Heart left ventricle (tissue), 16 donors: Measurements from ENCODE around the gene HIP1. TPM values are rescaled to one million over a fixed set of nuclear protein-coding genes. Genes with fewer than 3 reads are reported as not detected.
"Not testable (repeated sequence)": the region's sequence is repeated elsewhere in the genome, so short reads cannot be mapped to it uniquely, and the experiment has no call there.

Experiments used
- ATAC-seq, 4 donors: fragments of 200-7000 bp; cut with Tn5 transposase; one replicate each; pipeline ENCODE4 v1.9.1; 2020 to 2022; ENCODE audit warnings: moderate library complexity in 4 of 4, mild to moderate bottlenecking in 3 of 4, moderate number of reproducible peaks in 1 of 4
- DNase-seq, 5 donors: peaks; one replicate each; pipeline ENCODE4 v3.0.0-alpha.2; 2020
- H3K27ac ChIP-seq, 12 donors: fragments of 200-600 bp; sonication (generic) in 4 of 12; one replicate each; pipeline versions ENCODE4 v1.5.0 to v1.8.0; 2016 to 2022; ENCODE audit warnings: mild to moderate bottlenecking in 2 of 12
- H3K27me3 ChIP-seq, 9 donors: fragments of 200-600 bp; sonication (generic) in 2 of 9; one replicate each; pipeline versions ENCODE4 v1.5.1 to v1.8.0; 2016 to 2022; ENCODE audit warnings: mild to moderate bottlenecking in 3 of 9
- H3K36me3 ChIP-seq, 9 donors: fragments of 200-600 bp; sonication (generic) in 2 of 9; one replicate each; pipeline versions ENCODE4 v1.5.0 to v1.8.0; 2018 to 2022; ENCODE audit warnings: mild to moderate bottlenecking in 2 of 9
- H3K4me1 ChIP-seq, 12 donors: fragments of 200-600 bp; sonication (generic) in 4 of 12; one replicate each; pipeline versions ENCODE4 v1.5.0 to v1.8.0; 2016 to 2022; ENCODE audit warnings: mild to moderate bottlenecking in 3 of 12
- H3K4me3 ChIP-seq, 12 donors: fragments of 200-600 bp; sonication (generic) in 4 of 12; one replicate each; pipeline versions ENCODE4 v1.5.0 to v1.8.0; 2017 to 2022; ENCODE audit warnings: mild to moderate bottlenecking in 9 of 12, moderate library complexity in 4 of 12
- H3K9me3 ChIP-seq, 12 donors: fragments of 200-600 bp; sonication (generic) in 4 of 12; one replicate each; pipeline versions ENCODE4 v1.5.0 to v1.8.0; 2016 to 2022; ENCODE audit warnings: mild to moderate bottlenecking in 1 of 12
- POLR2A ChIP-seq, 2 donors: fragments of 450-650 bp; IDR thresholded peaks; one replicate each; pipeline ENCODE4 v1.6.1; 2017; ENCODE audit warnings: antibody characterized with exemption in 2 of 2, mild to moderate bottlenecking in 2 of 2, moderate library complexity in 2 of 2
- WGBS, 4 donors: extraction: QIAGEN DNeasy Blood & Tissue Kit in 2 of 4; methylation state at CpG; one replicate each; pipeline versions ENCODE4 v1.1.5 to v1.1.7; 2013 to 2018; 5-methylcytosine and 5-hydroxymethylcytosine counted together
- intact Hi-C, 10 donors: fragments of 100-400 bp; cut with DNase I; formaldehyde crosslinking; loops; one replicate each; pipeline versions ENCODE4 v1.11.1 to v1.14.2; 2022
- polyA plus RNA-seq, 2 donors: library from polyadenylated mRNA; stranded (reverse); fragments of 200-250 nt; gene quantifications; one replicate each; pipeline ENCODE4 v1.2.3, GENCODE V29; 2013
- total RNA-seq, 9 donors: library from RNA; depleted of rRNA in 2 of 9; stranded (reverse); fragments of >200 nt in 2 of 9; fragmentation: NEBNext Ultra II Directional in 3 of 9; extraction: Animal tissue kit (Norgen Biotek cat#: 25700) in 3 of 9; gene quantifications; one replicate each; pipeline versions ENCODE4 v1.1.0 to v1.2.4, GENCODE V29; 2016 to 2023
- donor health status: ischemic (EF 13 %, LVEDD 7.1; RV severe dilation, severe dysfunction).
- donor health status: healthy with polysubstance abuse.
- donor health status: DM: no; HTN: yes; CAD: no.
- donor health status: DM: no; HTN: no; CAD: no.
- donor health status: ischemic (EF 25% LVEDD 6.9; RV normal size, moderate dysfunction).
- donor health status: ischemic (EF 25% LVEDD 5.7; RV mildly dilated, moderate dysfunction).
- donor health status: healthy.
- donor health status: DM: yes; HTN: yes; CAD: no.
- donor health status: ischemic (EF 35%, LVEDD 5.7; RV mildly dilated, moderate dysfunction).
- donor health status: nonischemic (EF 11% LVEDD 7.7; RV severe dilation, severe dysfunction).
- donor health status: DM: yes; HTN: yes; CAD: no.
- donor health status: PGD.
- donor health status: ischemic (EF 29% LVEDD 5.4; RV normal size, mild dysfunction).
- donor health status: nonischemic (EF 23%, LVEDD 6.1; RV moderate dilation, normal function).

HIP1 gene
- total and polyA plus RNA-seq, 11 donors: 5.9 to 36.4 (median 21.8) TPM

DNA sequence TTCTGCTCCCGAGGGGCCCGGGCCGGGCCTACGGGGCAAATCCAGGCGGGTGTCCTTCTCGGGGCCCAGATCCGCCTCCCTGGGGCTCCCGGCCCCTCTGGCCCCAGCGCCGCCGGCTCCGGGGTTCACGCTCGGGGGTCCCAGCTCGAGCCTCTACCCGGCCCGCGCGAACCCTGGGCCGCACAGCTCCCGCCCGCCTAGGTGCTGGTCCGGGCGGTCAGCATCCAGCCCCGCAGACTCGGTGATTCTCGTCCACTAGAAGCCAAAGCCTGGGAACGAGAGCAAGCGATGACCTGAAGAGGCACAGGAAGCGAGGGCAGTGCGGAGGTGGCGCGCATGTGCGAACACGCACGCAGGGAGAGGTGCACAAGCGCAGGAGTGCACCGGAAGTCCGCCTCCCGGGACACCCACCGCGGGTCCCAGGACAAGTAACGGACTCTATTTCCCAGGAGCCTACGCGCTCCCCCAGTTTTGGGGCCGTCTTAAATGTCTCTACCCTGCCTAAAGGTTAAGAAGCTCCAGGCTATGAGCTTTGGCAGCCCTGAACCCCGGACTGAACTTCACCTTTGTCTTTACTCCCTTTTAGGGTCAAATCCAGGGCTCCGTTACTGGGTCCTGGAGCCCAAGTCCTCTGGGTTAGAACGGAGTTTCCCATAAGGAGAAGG is 252.6 kb downstream of the HIP1 start, which contains the start of gene POM121C:
Gene POM121C (minus strand): TSS at position 321 of the 665 bp plus-strand sequence. CDS start 44,803 bp downstream, outside the sequence.
- H3K36me3 ChIP-seq: peaks cover 0 to 21% (median 4%) of the 10 kb centered on the region in 9 donors
- ATAC-seq (peak; percentile 100), DNase-seq (peak; percentile 91 to 97 (median 95))
- TF ChIP-seq POLR2A (IDR thresholded peaks at IDR 0.05): peak in 1 of 2 donors; percentile 69
- H3K4me3 ChIP-seq: peak within 1 kb of the TSS; percentile 53 to 89 (median 81)
- intact Hi-C loops: loop anchor here in 1 of 10 donors (5.0 kb wide), 1 partner anchor 41 kb away; no protein-coding TSS in a partner anchor
- H3K27ac ChIP-seq: peak within 1 kb of the TSS; percentile 69 to 92 (median 86)
- 0 to 2% (median 0%) methylated on average over 21 to 49 of the region's 49 CpGs for WGBS, 4 donors
- H3K4me1 ChIP-seq, H3K27me3 ChIP-seq, H3K9me3 ChIP-seq: not testable (repeated sequence)

DNA sequence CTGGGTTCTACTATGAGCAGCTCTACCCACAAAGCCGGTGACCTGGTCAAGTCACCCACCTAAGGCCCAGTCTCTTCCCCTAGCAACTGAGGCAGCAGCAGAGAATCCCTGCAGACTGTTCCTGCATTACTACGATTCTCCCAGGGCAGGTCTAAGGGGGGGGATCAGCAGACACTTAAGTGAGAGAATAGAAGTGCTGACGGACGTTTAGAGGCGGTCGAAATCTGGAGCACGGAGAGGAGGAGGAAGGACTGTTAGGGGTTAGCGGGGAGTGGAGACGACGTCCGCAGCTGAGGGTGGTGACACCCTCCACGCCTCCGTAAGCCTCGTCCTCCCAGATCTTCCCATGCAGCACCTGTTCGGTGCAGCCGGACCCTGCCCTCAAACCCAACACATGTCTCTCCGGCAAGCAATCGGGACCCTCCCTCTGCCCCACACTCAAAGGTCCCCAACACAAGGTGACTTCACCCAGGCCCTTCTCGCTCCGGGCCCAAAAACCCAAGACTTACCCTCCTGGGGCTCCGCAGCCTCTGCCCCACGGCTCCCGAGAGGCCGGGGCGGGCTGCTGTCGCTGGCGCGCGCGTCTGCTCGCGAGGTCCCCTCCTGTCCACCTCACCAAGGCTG is 253.3 kb downstream of the HIP1 start:
- H3K4me3 ChIP-seq: peak overlapping the region; percentile 53 to 89 (median 81)
- peak in 2 of 5 donors; percentile 20 to 21 for DNase-seq
- intact Hi-C loops: loop anchor here in 1 of 10 donors (5.0 kb wide), 1 partner anchor 42 kb away; no protein-coding TSS in a partner anchor
- not testable (repeated sequence) for H3K9me3 ChIP-seq, H3K27me3 ChIP-seq, ATAC-seq, H3K4me1 ChIP-seq
- peaks cover 0 to 21% (median 4%) of the 10 kb centered on the region in 9 donors for H3K36me3 ChIP-seq
- peak overlapping the region; percentile 69 to 92 (median 86) for H3K27ac ChIP-seq
- 0 to 1% (median 1%) methylated on average over 7 to 32 of the region's 32 CpGs for WGBS, 4 donors

Other genes starting within 250 kb of the HIP1 start
- gene SPDYE5, start 246.6 kb downstream of the HIP1 start, total RNA-seq: not detected
- gene SPDYE5, start 246.6 kb downstream of the HIP1 start, polyA plus RNA-seq: under 1 TPM in 1 of 2 donors, not detected in 1; 0.11 TPM
- under 1 TPM in 2 of 9 donors, not detected in 7; 0.75 to 0.77 TPM for gene CCL26, start 33.3 kb upstream of the HIP1 start, total RNA-seq
- under 1 TPM; 0.53 to 0.94 TPM for gene CCL26, start 33.3 kb upstream of the HIP1 start, polyA plus RNA-seq
- gene CCL24, start 74.9 kb upstream of the HIP1 start, total RNA-seq: under 1 TPM in 2 of 9 donors, not detected in 7; 0.60 to 0.77 TPM
- gene CCL24, start 74.9 kb upstream of the HIP1 start, polyA plus RNA-seq: under 1 TPM in 1 of 2 donors, not detected in 1; 0.18 TPM
- gene RHBDD2, start 140.1 kb upstream of the HIP1 start, total RNA-seq: 10 to 100 TPM; 23.6 to 44.1 (median 32.5) TPM
- gene RHBDD2, start 140.1 kb upstream of the HIP1 start, polyA plus RNA-seq: 10 to 100 TPM; 27.6 to 43.4 TPM
- 100 to 1,000 TPM in 2 of 9 donors, 10 to 100 TPM in 7; 38.3 to 202 (median 80.0) TPM for gene POR, start 176.2 kb upstream of the HIP1 start, total RNA-seq
- gene POR, start 176.2 kb upstream of the HIP1 start, polyA plus RNA-seq: 100 to 1,000 TPM in 1 of 2 donors, 10 to 100 TPM in 1; 69.5 to 169 TPM